ENCODE data around the gene OXNAD1. TPM values are rescaled to one million over a fixed set of nuclear protein-coding genes. Genes with fewer than 3 reads are reported as not detected.

OXNAD1 gene
- 1 to 10 TPM; 7.5 to 8.6 TPM for total RNA-seq
- long read RNA-seq, donor 1, partial matches to known transcripts: 0 of 11 reads
- long read RNA-seq, donor 1, other reads (novel, unspliced or antisense): 7 of 11 reads
- long read RNA-seq, donor 2, transcript OXNAD1-201 (9 exons, 3,929 nt): major isoform, 5 of 31 reads
- long read RNA-seq, donor 2, partial matches to known transcripts: 3 of 31 reads
- long read RNA-seq, donor 2, other reads (novel, unspliced or antisense): 19 of 31 reads

GRCh38 chr3:16264708-16265454 is at the start of gene OXNAD1, which contains the start of gene DPH3:
TSS of gene OXNAD1 (plus strand) at chr3:16265212. CDS start at chr3:16270953, 5,741 bp downstream.
TSS of gene DPH3 (minus strand) at chr3:16264943. CDS start at chr3:16264876, 67 bp downstream.
- peak; percentile 100 for DNase-seq (ENCODE audit: low spot score)
- intact Hi-C loops (cut with DNase I): no loop called here

DNA sequence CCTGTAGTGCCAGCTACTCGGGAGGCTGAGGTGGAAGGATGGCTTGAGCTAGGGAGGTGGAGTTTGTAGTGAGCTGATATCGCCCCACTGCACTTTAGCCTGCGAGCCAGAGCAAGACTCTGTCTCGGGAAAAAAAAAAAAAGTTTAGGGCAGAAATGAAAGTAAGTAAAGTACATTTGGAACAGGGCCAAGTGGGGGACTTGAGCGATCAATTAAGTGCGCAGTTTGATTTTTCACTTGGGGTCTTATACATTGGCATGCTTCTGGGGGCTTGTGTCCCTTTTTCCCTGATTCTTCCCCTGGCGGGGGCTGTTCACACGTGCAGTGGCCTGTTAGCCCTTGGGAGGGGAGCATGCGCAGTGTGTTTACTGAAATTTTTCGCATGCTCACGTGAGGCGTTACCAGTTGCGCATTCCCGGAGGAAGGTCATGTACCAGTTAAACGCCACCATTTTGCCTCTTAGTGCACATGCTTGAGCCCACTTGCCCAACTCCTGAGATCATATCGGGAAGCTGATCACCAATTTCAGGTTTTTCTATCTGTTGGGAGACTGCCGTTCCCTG is 48.6 kb upstream of the OXNAD1 start:
- no peak for DNase-seq (ENCODE audit: low spot score)
- intact Hi-C loops (cut with DNase I): no loop called here

GRCh38 chr3:16219777-16220176 is 45.2 kb upstream of the OXNAD1 start:
- DNase-seq (ENCODE audit: low spot score): no peak
- intact Hi-C loops (cut with DNase I): no loop called here

DNA sequence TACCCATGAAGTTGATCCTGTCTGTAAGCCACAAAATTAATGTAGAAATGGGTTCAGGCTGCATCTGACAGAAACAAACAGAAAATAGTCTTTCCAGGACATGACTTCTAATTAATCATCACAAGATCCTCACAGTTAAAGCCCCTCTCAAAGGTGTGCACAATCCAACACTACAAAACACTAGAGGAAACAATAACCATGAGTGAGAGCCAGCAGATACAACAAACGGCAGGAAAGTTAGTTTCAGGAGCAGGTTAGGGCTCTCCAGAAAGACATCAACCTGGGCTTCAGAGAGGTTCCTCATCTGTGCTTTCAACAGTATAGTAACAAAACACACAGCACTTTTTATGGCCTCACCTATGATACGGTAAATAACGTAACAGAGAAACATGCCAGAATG is 43.0 kb upstream of the OXNAD1 start:
- DNase-seq (ENCODE audit: low spot score): no peak
- intact Hi-C loops (cut with DNase I): no loop called here

- no peak for DNase-seq (ENCODE audit: low spot score)
- intact Hi-C loops (cut with DNase I): no loop called here
These were observed 42.5 kb upstream of the OXNAD1 start for GRCh38 chr3:16222547-16222946.

GRCh38 chr3:16224325-16224724 is 40.7 kb upstream of the OXNAD1 start:
- no peak for DNase-seq (ENCODE audit: low spot score)
- intact Hi-C loops (cut with DNase I): no loop called here

GRCh38 chr3:16227566-16227965 is 37.4 kb upstream of the OXNAD1 start:
- intact Hi-C loops (cut with DNase I): no loop called here
- no peak for DNase-seq (ENCODE audit: low spot score)

GRCh38 chr3:16229681-16230080 is 35.3 kb upstream of the OXNAD1 start:
- DNase-seq (ENCODE audit: low spot score): no peak
- intact Hi-C loops (cut with DNase I): no loop called here

GRCh38 chr3:16231983-16232382 is 33.0 kb upstream of the OXNAD1 start:
- no peak for DNase-seq (ENCODE audit: low spot score)
- intact Hi-C loops (cut with DNase I): no loop called here

DNA sequence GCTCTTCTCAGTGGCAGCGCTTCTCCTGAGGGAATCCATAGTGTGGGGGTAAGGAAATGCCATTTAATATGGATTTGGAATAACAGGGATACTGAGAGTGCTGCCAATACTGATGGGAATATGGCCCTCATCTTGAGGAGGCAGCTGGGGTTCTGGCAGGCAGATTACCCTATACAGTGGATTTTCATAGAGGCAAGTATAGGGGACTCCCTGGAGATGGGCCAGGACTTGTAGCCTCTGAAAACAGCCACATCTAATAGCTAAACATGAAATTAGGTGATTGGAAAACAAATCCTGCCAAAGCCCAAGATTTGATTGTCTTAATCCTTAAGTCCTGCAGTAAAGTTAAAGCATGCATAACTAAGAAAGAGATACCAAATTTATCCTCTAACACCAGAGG is 31.2 kb upstream of the OXNAD1 start:
- intact Hi-C loops (cut with DNase I): no loop called here
- DNase-seq (ENCODE audit: low spot score): no peak

- no peak for DNase-seq (ENCODE audit: low spot score)
- intact Hi-C loops (cut with DNase I): no loop called here
These were observed 30.7 kb upstream of the OXNAD1 start for GRCh38 chr3:16234281-16234680.

- intact Hi-C loops (cut with DNase I): no loop called here
- DNase-seq (ENCODE audit: low spot score): no peak
These were observed 28.9 kb upstream of the OXNAD1 start for GRCh38 chr3:16236030-16236639.

DNA sequence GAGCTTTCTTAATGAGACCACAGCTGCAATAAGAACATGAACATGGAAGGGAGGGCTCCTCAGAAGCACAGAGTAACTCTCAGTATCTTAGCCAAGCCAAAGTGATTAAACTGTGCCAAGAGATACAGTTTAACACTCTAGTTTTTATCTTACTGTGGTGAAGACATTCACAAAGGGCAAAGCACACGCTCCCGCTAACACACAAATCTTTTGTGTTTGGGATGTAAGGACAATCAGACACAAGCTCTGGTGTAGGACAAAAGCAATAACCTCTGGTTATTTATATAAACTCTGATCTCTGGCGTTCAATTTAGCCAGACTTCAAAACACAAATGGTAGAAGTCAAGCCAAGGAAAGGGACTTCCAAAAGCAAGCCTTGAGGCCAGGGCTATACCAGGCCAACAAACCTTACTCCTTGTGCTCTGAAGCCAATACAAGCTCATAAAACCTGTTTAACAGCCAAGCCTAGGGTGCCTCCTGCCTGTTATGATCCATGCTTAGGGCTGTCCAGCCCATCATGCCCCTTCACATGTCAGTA is 28.1 kb upstream of the OXNAD1 start:
- DNase-seq (ENCODE audit: low spot score): no peak
- intact Hi-C loops (cut with DNase I): no loop called here

DNA sequence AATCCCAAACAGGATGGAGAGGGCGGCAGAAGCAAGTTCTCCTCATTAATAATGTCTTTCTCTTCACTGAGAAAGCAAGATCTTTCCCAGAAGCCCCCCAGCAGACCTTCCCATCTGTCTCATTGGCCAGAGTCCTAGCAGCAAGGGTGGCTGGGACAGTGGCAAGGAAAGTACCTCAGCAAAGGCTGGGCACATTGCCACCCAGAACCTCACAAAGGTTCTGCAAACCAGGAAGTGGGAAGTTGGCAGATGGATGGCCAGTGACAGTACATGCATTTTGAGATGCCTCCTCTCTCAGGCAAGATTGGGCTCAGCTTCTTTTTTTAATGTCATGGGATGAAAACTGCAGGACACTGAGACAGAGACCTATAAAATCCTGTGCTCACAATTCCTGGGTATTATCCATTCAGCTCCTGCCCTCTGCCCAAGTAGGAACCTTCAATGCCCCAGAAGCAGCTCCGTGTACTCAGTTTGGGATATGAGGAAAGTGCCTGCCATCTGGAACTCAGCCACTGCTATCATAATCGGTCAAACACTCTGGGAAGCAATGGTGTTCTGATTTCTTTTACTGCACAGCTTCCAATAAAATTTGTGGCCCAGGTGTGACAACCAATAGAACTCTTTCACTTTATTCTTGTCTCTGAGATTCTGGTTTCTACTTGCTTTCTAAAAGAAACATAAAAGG is 25.8 kb upstream of the OXNAD1 start:
- intact Hi-C loops (cut with DNase I): loop anchor here in 1 of 2 donors (1.0 kb wide), 1 partner anchor 34 kb away; no protein-coding TSS in a partner anchor
- no peak for DNase-seq (ENCODE audit: low spot score)

DNA sequence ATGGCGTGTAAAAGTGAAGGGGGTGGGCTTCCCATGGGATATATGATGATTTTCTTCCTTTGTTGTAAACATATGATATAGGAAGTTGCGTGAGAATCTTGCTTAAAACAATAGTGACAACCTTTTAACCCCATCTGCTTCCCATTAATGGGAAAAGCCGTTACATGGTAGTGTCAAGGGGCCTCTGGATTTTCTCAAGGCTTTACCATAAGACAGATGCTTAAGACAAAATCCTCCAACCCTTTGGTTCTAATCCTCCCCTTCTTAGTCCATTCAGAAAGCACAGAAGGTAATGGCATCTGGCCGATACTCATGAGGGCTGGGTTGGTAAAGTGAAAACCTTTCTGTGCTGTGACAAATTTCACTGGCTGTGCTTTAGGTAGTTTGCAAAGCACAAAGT is 25.2 kb upstream of the OXNAD1 start:
- intact Hi-C loops (cut with DNase I): loop anchor here (1.0 to 10.0 kb wide), 2 partner anchors 34 to 425 kb away; no protein-coding TSS in a partner anchor
- no peak for DNase-seq (ENCODE audit: low spot score)

GRCh38 chr3:16240229-16241023 is 24.6 kb upstream of the OXNAD1 start:
- DNase-seq (ENCODE audit: low spot score): no peak
- intact Hi-C loops (cut with DNase I): loop anchor here (10.0 kb wide), 1 partner anchor 426 kb away; no protein-coding TSS in a partner anchor

DNA sequence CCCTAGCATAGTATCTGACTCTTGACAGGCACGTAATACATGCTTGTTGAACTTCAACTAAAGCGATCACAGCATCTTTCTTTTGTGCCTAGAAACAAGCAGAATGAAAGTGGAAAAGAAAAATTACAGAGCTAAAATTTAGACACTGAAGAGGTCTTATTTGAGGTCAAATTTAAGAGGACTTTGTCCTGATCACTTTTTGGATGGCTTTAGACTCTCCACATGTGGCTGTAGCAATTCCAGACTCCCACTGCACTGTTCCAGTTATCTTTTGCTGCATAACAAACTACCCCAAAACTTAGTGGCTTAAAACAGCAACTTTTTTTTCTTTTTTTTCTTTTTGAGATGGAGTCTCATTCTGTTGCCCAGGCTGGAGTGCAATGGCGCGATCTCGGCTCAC is 23.8 kb upstream of the OXNAD1 start:
- intact Hi-C loops (cut with DNase I): loop anchor here (10.0 kb wide), 1 partner anchor 426 kb away; no protein-coding TSS in a partner anchor
- no peak for DNase-seq (ENCODE audit: low spot score)

- no peak for DNase-seq (ENCODE audit: low spot score)
- intact Hi-C loops (cut with DNase I): loop anchor here (10.0 kb wide), 1 partner anchor 427 kb away; no protein-coding TSS in a partner anchor
These were observed 22.8 kb upstream of the OXNAD1 start for GRCh38 chr3:16242177-16242576.

Data from posterior vena cava (tissue), 2 donors.